Erythroblast (primary cell): ENCODE data around the gene BMI1.

Experiments
- GATA1 ChIP-seq: IDR thresholded peaks from 2 replicates; pipeline ENCODE4 v1.6.1; 2011; ENCODE audit warnings: low read depth, mild to moderate bottlenecking, control low read depth, low read length, moderate library complexity
- POLR2A ChIP-seq: IDR thresholded peaks from 2 replicates; pipeline ENCODE4 v1.6.1; 2011; ENCODE audit warnings: mild to moderate bottlenecking, low read length

DNA sequence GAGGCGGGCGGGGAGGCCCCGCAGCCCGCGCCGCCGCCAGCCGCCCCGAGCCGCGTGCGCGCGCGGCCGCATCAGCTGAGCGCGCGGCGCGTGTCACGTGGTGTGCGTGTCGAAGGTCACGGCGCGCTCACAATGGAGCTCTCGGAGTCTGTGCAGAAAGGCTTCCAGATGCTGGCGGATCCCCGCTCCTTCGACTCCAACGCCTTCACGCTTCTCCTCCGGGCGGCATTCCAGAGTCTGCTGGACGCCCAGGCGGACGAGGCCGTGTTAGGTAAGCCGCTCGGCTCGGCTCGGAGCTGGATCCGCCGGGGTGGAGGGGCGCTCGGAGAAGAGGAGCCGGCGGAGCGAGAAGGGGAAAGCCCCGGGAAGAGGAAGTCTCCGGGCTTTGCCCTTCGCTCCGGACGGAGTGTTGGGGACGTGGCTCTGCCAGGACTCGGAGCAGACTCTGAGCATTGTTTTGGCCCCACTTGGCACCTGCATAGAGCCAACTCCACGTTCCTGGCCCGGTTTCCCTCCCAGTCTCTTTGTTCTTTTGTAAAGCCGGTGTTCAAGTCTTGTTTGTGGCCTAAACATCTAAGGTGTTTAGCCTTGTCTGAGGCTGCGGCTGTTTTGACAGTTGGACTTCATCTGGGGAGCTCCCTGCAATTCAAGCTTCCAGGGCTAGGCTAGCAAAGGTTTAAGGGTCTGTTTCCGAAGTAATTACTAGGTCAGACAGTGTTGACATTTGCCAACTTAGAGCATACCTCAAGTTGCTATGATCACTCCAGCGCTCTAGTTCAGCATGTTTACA lies 4.4 kb upstream of the BMI1 start, which contains the start of gene COMMD3:
- TF ChIP-seq POLR2A: peak; percentile 90
- TF ChIP-seq GATA1: no peak
